Bronchial epithelial cell (primary cell): Measurements from ENCODE around the gene CSMD2. TPM values are rescaled to one million over a fixed set of nuclear protein-coding genes. Genes with fewer than 3 reads are reported as not detected.

Source experiments
- DNase-seq: peaks from one replicate; pipeline ENCODE4 v3.0.0-alpha.2; 2010; ENCODE audit warnings: low read depth
- FAIRE-seq: peaks from 2 replicates; lab custom pipeline; 2011; peaks lifted over from hg19 to GRCh38; lab: Jason Lieb, UNC
- H3K27me3 ChIP-seq: 2 replicates; pipeline ENCODE4 v1.5.1; 2011; ENCODE audit warnings: low read length; ENCODE audit not compliant: control insufficient read depth, insufficient read depth
- H3K36me3 ChIP-seq: 2 replicates; pipeline ENCODE4 v1.5.1; 2011; ENCODE audit warnings: low read length; ENCODE audit not compliant: control insufficient read depth, insufficient read depth
- H3K4me3 ChIP-seq: 2 replicates; pipeline ENCODE4 v1.5.1; 2011; ENCODE audit warnings: mild to moderate bottlenecking, low read depth, low read length, control low read depth
- CTCF ChIP-seq: IDR thresholded peaks from 2 replicates; pipeline ENCODE4 v1.5.1; 2011; ENCODE audit warnings: mild to moderate bottlenecking, moderate library complexity, low read length, control low read depth, inconsistent platforms; ENCODE audit not compliant: insufficient read depth, severe bottlenecking
- total RNA-seq: library from RNA; depleted of rRNA; stranded (reverse); fragments of >200 nt; gene quantifications from 2 replicates; pipeline ENCODE4 v1.2.1, GENCODE V29; 2014

CSMD2 gene
- total RNA-seq, 1 donor from 2014 or later, result not detected

- no peak for TF ChIP-seq CTCF
- FAIRE-seq (no peak), DNase-seq (no peak)
- H3K36me3 ChIP-seq, result no peaks in the 10 kb centered on the region
- no peaks in the 10 kb centered on the region for H3K27me3 ChIP-seq
- H3K4me3 ChIP-seq, result no peak overlapping the region
Observed at GRCh38 chr1:34149501-34149900, 15.5 kb downstream of the CSMD2 start.

- TF ChIP-seq CTCF, result no peak
- H3K4me3 ChIP-seq, result no peak overlapping the region
- no peaks in the 10 kb centered on the region for H3K27me3 ChIP-seq
- no peaks in the 10 kb centered on the region for H3K36me3 ChIP-seq
- FAIRE-seq (no peak), DNase-seq (no peak)
Observed at GRCh38 chr1:34147301-34147700, 17.7 kb downstream of the CSMD2 start.

- Histone ChIP-seq H3K4me3 (no peak overlapping the region), H3K27me3 (no peaks in the 10 kb centered on the region), H3K36me3 (no peaks in the 10 kb centered on the region)
- FAIRE-seq (no peak), DNase-seq (no peak)
- TF ChIP-seq CTCF, result no peak
Observed at GRCh38 chr1:34144766-34145165, 20.3 kb downstream of the CSMD2 start.

- TF ChIP-seq CTCF, result no peak
- Histone ChIP-seq H3K36me3 (no peaks in the 10 kb centered on the region), H3K27me3 (no peaks in the 10 kb centered on the region), H3K4me3 (no peak overlapping the region)
- FAIRE-seq (no peak), DNase-seq (no peak)
Observed at GRCh38 chr1:34143975-34144374, 21.1 kb downstream of the CSMD2 start.

- FAIRE-seq (no peak), DNase-seq (no peak)
- no peaks in the 10 kb centered on the region for H3K36me3 ChIP-seq
- no peak for TF ChIP-seq CTCF
- no peaks in the 10 kb centered on the region for H3K27me3 ChIP-seq
- H3K4me3 ChIP-seq, result no peak overlapping the region
Observed at GRCh38 chr1:34140011-34140676, 24.9 kb downstream of the CSMD2 start.

GRCh38 chr1:34137411-34137810 is 27.6 kb downstream of the CSMD2 start:
- H3K36me3 ChIP-seq, result no peaks in the 10 kb centered on the region
- no peak overlapping the region for H3K4me3 ChIP-seq
- DNase-seq, result no peak
- FAIRE-seq, result no peak
- H3K27me3 ChIP-seq, result no peaks in the 10 kb centered on the region
- TF ChIP-seq CTCF, result no peak
